GM23338 (cell line): ENCODE results near the gene EXD3. TPM values are rescaled to one million over a fixed set of nuclear protein-coding genes. Genes with fewer than 3 reads are reported as not detected.

Source experiments
- ATAC-seq: fragments of 200-7000 bp; cut with Tn5 transposase; 3 replicates; pipeline ENCODE4 v1.9.1; 2020
- DNase-seq: peaks from one replicate; pipeline ENCODE4 v3.0.0-alpha.2; 2015; ENCODE audit warnings: low spot score
- H2AFZ ChIP-seq: fragments of 200-600 bp; sonication (generic); 2 replicates; pipeline ENCODE4 v1.8.0; 2016; ENCODE audit warnings: antibody characterized with exemption, mild to moderate bottlenecking, moderate library complexity
- H3F3A ChIP-seq: fragments of 200-600 bp; sonication (generic); replicated peaks from 2 replicates; pipeline ENCODE4 v1.8.0; 2017; ENCODE audit warnings: antibody characterized with exemption, mixed run types, low read depth
- H3K27ac ChIP-seq: fragments of 200-600 bp; sonication (generic); 2 replicates; pipeline ENCODE4 v1.6.1; 2016; ENCODE audit warnings: low read depth
- H3K27me3 ChIP-seq: fragments of 200-600 bp; sonication (generic); 2 replicates; pipeline ENCODE4 v1.8.0; 2016; ENCODE audit warnings: mild to moderate bottlenecking, mixed run types, moderate library complexity; ENCODE audit not compliant: insufficient read depth
- H3K36me3 ChIP-seq: fragments of 200-600 bp; sonication (generic); 2 replicates; pipeline ENCODE4 v1.8.0; 2016; ENCODE audit warnings: mild to moderate bottlenecking; ENCODE audit not compliant: insufficient read depth
- H3K4me1 ChIP-seq: fragments of 200-600 bp; sonication (generic); 2 replicates; pipeline ENCODE4 v1.8.0; 2016; ENCODE audit warnings: mild to moderate bottlenecking, moderate library complexity; ENCODE audit not compliant: insufficient read depth
- H3K4me2 ChIP-seq: fragments of 200-600 bp; sonication (generic); 2 replicates; pipeline ENCODE4 v1.7.1; 2017; ENCODE audit warnings: mixed run types
- H3K4me3 ChIP-seq: fragments of 200-600 bp; sonication (generic); 2 replicates; pipeline ENCODE4 v1.6.1; 2016; ENCODE audit warnings: mixed run types
- H3K79me2 ChIP-seq: fragments of 200-600 bp; sonication (generic); replicated peaks from 2 replicates; pipeline ENCODE4 v1.8.0; 2017; ENCODE audit warnings: mild to moderate bottlenecking; ENCODE audit not compliant: insufficient read depth
- H3K9me2 ChIP-seq: fragments of 200-600 bp; sonication (generic); 2 replicates; pipeline ENCODE4 v1.8.0; 2017; ENCODE audit not compliant: insufficient read depth
- H4K20me1 ChIP-seq: fragments of 200-600 bp; sonication (generic); replicated peaks from 2 replicates; pipeline ENCODE4 v1.8.0; 2017; ENCODE audit warnings: mild to moderate bottlenecking; ENCODE audit not compliant: insufficient read depth
- H3K27ac Mint-ChIP-seq: 2 replicates; pipeline ENCODE4 v1.8.0; 2020; ENCODE audit warnings: inconsistent platforms, mild to moderate bottlenecking, moderate library complexity, mixed read lengths
- H3K27me3 Mint-ChIP-seq: 3 replicates; pipeline ENCODE4 v1.8.0; 2022; ENCODE audit warnings: low read depth, mild to moderate bottlenecking, moderate library complexity, mixed read lengths, inconsistent platforms; ENCODE audit not compliant: insufficient read depth, poor library complexity
- H3K36me3 Mint-ChIP-seq: 3 replicates; pipeline ENCODE4 v1.8.0; 2021; ENCODE audit warnings: low read depth, mild to moderate bottlenecking, inconsistent platforms, moderate library complexity, mixed read lengths
- H3K4me1 Mint-ChIP-seq: 3 replicates; pipeline ENCODE4 v1.8.0; 2020; ENCODE audit warnings: mild to moderate bottlenecking, inconsistent platforms, mixed read lengths
- H3K4me3 Mint-ChIP-seq: 3 replicates; pipeline ENCODE4 v1.8.0; 2021; ENCODE audit warnings: moderate library complexity, mild to moderate bottlenecking, inconsistent platforms, mixed read lengths
- H3K9me3 Mint-ChIP-seq: 3 replicates; pipeline ENCODE4 v1.8.0; 2020; ENCODE audit warnings: moderate library complexity, mild to moderate bottlenecking, inconsistent platforms, mixed read lengths
- CREB1 ChIP-seq: fragments of 250-450 bp; sonication (Bioruptor Pico); IDR thresholded peaks from 2 replicates; pipeline ENCODE4 v1.5.0; 2020; ENCODE audit warnings: low read depth, mild to moderate bottlenecking, moderate library complexity
- EZH2 ChIP-seq: fragments of 200-600 bp; sonication (generic); IDR thresholded peaks from one replicate; pipeline ENCODE4 v1.8.0; 2017; ENCODE audit warnings: antibody characterized with exemption, mild to moderate bottlenecking, low read depth; ENCODE audit not compliant: unreplicated experiment
- EZH2phosphoT487 ChIP-seq: fragments of 200-600 bp; sonication (generic); IDR thresholded peaks from one replicate; pipeline ENCODE4 v1.8.1; 2018; ENCODE audit warnings: antibody characterized with exemption; ENCODE audit not compliant: unreplicated experiment
- JUNB ChIP-seq: IDR thresholded peaks from one replicate; pipeline ENCODE4 v1.6.1; 2016; ENCODE audit warnings: antibody characterized with exemption; ENCODE audit not compliant: unreplicated experiment
- NANOG ChIP-seq: IDR thresholded peaks from 2 replicates; pipeline ENCODE4 v1.6.1; 2016; ENCODE audit warnings: antibody characterized with exemption, borderline replicate concordance
- POLR2AphosphoS5 ChIP-seq: IDR thresholded peaks from 2 replicates; pipeline ENCODE4 v1.6.1; 2016; ENCODE audit warnings: antibody characterized with exemption, low read depth
- STAT1 ChIP-seq: IDR thresholded peaks from one replicate; pipeline ENCODE4 v1.6.1; 2016; ENCODE audit warnings: antibody characterized with exemption; ENCODE audit not compliant: unreplicated experiment
- ZNF114 ChIP-seq: fragments of 250-450 bp; sonication (Bioruptor Pico); IDR thresholded peaks from 2 replicates; pipeline ENCODE4 v1.5.0; 2020; ENCODE audit warnings: mild to moderate bottlenecking, moderate library complexity
- ZNF331 ChIP-seq: fragments of 250-450 bp; sonication (Bioruptor Pico); IDR thresholded peaks from 2 replicates; pipeline ENCODE4 v1.5.0; 2020; ENCODE audit warnings: low read depth, mild to moderate bottlenecking, moderate library complexity
- polyA plus RNA-seq: library from polyadenylated mRNA; unstranded; fragments of >200 nt; fragmentation: Nextera tagmentation; extraction: Ambion mirVana; gene quantifications from 2 replicates; pipeline ENCODE4 v1.2.1, GENCODE V29; 2016
- total RNA-seq: library from RNA; depleted of rRNA; stranded (reverse); fragments of >200 nt; shearing (Covaris generic); gene quantifications from 2 replicates; pipeline ENCODE4 v1.2.3, GENCODE V29; 2014
- TF ChIP-seq, protein P1 (sequence below): IDR thresholded peaks from one replicate; pipeline ENCODE4 v1.6.1; 2018; ENCODE audit warnings: antibody characterized with exemption; ENCODE audit not compliant: unreplicated experiment
- TF ChIP-seq, protein P2 (sequence below): IDR thresholded peaks from 2 replicates; pipeline ENCODE4 v1.6.1; 2016; ENCODE audit warnings: antibody characterized with exemption
- TF ChIP-seq, protein P3 (sequence below), 2 experiments: fragments of 200-600 bp in 1 of 2; sonication (generic) in 1 of 2; conservative IDR thresholded peaks; 2 replicates each; pipeline versions ENCODE4 v1.5.1 to v1.6.1; 2016 to 2017; ENCODE audit warnings: antibody characterized with exemption in 2 of 2, low read depth in 2 of 2, mild to moderate bottlenecking in 2 of 2, moderate library complexity in 1 of 2
- TF ChIP-seq, protein P4 (sequence below): fragments of 250-450 bp; sonication (Bioruptor Pico); IDR thresholded peaks from 2 replicates; pipeline ENCODE4 v1.5.0; 2020; ENCODE audit warnings: mild to moderate bottlenecking, moderate library complexity

Gene EXD3
- total and polyA plus RNA-seq, 2 experiments from 2014 or later = 3.6 to 9.7 TPM

DNA sequence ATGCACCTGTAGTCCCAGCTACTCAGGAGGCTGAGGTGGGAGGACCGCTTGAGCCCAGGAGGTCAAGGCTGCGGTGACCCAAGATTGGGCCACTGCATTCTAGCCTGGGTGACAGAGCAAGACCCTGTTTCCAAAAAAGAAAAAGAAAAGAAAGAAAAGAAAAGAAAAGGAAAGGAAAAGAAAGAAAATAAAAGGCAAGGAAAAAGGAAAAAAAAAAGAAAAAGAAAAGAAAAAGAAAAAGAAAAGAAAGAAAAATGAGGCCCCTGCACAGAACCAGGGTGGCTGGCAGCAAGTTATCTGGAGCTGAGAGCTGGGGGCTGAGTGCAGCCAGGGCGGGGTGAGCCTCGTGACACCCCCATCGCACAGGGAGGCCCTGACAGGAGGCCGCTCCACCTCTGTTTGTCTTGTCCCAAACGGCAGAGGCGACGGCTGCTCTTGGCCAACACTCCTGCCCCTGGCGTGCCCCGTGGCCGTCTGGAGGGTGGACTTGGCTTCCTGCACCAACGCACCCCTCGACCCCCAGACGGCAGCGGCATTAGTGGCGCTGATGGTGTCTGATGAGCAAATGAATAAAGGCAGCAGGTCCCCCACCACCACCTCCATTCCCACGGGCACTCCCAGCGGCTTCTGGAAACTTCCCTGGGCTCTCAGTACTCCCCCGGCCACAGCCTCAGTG is 16.7 kb downstream of the EXD3 start:
- peak overlapping the region; percentile 75 for H3K4me2 ChIP-seq
- no peaks in the 10 kb centered on the region for H3K9me2 ChIP-seq
- H3K79me2 ChIP-seq = no peaks in the 10 kb centered on the region
- DNase-seq (no peak), ATAC-seq (no peak; the same call in 2 of the 3 replicates)
- no peak overlapping the region; the same call in 1 of the 2 replicates for H2AFZ ChIP-seq
- H3K4me3 ChIP-seq = peak overlapping the region; percentile 56
- TF ChIP-seq EZH2phosphoT487 (no peak), EZH2 (no peak), ZNF114 (no peak), POLR2AphosphoS5 (no peak), CREB1 (CRISPR knock-in tag) (no peak), JUNB (no peak), STAT1 (no peak), ZNF331 (no peak), NANOG (no peak)
- TF ChIP-seq, protein P1, sequence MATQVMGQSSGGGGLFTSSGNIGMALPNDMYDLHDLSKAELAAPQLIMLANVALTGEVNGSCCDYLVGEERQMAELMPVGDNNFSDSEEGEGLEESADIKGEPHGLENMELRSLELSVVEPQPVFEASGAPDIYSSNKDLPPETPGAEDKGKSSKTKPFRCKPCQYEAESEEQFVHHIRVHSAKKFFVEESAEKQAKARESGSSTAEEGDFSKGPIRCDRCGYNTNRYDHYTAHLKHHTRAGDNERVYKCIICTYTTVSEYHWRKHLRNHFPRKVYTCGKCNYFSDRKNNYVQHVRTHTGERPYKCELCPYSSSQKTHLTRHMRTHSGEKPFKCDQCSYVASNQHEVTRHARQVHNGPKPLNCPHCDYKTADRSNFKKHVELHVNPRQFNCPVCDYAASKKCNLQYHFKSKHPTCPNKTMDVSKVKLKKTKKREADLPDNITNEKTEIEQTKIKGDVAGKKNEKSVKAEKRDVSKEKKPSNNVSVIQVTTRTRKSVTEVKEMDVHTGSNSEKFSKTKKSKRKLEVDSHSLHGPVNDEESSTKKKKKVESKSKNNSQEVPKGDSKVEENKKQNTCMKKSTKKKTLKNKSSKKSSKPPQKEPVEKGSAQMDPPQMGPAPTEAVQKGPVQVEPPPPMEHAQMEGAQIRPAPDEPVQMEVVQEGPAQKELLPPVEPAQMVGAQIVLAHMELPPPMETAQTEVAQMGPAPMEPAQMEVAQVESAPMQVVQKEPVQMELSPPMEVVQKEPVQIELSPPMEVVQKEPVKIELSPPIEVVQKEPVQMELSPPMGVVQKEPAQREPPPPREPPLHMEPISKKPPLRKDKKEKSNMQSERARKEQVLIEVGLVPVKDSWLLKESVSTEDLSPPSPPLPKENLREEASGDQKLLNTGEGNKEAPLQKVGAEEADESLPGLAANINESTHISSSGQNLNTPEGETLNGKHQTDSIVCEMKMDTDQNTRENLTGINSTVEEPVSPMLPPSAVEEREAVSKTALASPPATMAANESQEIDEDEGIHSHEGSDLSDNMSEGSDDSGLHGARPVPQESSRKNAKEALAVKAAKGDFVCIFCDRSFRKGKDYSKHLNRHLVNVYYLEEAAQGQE = no peak
- TF ChIP-seq, protein P2, sequence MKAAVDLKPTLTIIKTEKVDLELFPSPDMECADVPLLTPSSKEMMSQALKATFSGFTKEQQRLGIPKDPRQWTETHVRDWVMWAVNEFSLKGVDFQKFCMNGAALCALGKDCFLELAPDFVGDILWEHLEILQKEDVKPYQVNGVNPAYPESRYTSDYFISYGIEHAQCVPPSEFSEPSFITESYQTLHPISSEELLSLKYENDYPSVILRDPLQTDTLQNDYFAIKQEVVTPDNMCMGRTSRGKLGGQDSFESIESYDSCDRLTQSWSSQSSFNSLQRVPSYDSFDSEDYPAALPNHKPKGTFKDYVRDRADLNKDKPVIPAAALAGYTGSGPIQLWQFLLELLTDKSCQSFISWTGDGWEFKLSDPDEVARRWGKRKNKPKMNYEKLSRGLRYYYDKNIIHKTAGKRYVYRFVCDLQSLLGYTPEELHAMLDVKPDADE = no peak
- TF ChIP-seq, protein P3, sequence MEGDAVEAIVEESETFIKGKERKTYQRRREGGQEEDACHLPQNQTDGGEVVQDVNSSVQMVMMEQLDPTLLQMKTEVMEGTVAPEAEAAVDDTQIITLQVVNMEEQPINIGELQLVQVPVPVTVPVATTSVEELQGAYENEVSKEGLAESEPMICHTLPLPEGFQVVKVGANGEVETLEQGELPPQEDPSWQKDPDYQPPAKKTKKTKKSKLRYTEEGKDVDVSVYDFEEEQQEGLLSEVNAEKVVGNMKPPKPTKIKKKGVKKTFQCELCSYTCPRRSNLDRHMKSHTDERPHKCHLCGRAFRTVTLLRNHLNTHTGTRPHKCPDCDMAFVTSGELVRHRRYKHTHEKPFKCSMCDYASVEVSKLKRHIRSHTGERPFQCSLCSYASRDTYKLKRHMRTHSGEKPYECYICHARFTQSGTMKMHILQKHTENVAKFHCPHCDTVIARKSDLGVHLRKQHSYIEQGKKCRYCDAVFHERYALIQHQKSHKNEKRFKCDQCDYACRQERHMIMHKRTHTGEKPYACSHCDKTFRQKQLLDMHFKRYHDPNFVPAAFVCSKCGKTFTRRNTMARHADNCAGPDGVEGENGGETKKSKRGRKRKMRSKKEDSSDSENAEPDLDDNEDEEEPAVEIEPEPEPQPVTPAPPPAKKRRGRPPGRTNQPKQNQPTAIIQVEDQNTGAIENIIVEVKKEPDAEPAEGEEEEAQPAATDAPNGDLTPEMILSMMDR (conservative IDR thresholded peaks at IDR 0.05; ENCODE audit: low read depth in 2 of 2) = no peak
- TF ChIP-seq, protein P4, sequence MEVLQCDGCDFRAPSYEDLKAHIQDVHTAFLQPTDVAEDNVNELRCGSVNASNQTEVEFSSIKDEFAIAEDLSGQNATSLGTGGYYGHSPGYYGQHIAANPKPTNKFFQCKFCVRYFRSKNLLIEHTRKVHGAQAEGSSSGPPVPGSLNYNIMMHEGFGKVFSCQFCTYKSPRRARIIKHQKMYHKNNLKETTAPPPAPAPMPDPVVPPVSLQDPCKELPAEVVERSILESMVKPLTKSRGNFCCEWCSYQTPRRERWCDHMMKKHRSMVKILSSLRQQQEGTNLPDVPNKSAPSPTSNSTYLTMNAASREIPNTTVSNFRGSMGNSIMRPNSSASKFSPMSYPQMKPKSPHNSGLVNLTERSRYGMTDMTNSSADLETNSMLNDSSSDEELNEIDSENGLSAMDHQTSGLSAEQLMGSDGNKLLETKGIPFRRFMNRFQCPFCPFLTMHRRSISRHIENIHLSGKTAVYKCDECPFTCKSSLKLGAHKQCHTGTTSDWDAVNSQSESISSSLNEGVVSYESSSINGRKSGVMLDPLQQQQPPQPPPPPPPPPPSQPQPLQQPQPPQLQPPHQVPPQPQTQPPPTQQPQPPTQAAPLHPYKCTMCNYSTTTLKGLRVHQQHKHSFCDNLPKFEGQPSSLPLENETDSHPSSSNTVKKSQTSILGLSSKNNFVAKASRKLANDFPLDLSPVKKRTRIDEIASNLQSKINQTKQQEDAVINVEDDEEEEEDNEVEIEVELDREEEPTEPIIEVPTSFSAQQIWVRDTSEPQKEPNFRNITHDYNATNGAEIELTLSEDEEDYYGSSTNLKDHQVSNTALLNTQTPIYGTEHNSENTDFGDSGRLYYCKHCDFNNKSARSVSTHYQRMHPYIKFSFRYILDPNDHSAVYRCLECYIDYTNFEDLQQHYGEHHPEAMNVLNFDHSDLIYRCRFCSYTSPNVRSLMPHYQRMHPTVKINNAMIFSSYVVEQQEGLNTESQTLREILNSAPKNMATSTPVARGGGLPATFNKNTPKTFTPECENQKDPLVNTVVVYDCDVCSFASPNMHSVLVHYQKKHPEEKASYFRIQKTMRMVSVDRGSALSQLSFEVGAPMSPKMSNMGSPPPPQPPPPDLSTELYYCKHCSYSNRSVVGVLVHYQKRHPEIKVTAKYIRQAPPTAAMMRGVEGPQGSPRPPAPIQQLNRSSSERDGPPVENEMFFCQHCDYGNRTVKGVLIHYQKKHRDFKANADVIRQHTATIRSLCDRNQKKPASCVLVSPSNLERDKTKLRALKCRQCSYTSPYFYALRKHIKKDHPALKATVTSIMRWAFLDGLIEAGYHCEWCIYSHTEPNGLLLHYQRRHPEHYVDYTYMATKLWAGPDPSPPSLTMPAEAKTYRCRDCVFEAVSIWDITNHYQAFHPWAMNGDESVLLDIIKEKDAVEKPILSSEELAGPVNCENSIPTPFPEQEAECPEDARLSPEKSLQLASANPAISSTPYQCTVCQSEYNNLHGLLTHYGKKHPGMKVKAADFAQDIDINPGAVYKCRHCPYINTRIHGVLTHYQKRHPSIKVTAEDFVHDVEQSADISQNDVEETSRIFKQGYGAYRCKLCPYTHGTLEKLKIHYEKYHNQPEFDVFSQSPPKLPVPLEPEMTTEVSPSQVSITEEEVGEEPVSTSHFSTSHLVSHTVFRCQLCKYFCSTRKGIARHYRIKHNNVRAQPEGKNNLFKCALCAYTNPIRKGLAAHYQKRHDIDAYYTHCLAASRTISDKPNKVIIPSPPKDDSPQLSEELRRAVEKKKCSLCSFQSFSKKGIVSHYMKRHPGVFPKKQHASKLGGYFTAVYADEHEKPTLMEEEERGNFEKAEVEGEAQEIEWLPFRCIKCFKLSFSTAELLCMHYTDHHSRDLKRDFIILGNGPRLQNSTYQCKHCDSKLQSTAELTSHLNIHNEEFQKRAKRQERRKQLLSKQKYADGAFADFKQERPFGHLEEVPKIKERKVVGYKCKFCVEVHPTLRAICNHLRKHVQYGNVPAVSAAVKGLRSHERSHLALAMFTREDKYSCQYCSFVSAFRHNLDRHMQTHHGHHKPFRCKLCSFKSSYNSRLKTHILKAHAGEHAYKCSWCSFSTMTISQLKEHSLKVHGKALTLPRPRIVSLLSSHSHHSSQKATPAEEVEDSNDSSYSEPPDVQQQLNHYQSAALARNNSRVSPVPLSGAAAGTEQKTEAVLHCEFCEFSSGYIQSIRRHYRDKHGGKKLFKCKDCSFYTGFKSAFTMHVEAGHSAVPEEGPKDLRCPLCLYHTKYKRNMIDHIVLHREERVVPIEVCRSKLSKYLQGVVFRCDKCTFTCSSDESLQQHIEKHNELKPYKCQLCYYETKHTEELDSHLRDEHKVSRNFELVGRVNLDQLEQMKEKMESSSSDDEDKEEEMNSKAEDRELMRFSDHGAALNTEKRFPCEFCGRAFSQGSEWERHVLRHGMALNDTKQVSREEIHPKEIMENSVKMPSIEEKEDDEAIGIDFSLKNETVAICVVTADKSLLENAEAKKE (CRISPR knock-in tag) = no peak
- no peaks in the 10 kb centered on the region for H3K27me3 ChIP-seq
- peaks cover 5% of the 10 kb centered on the region; the same call in 1 of the 2 replicates for H4K20me1 ChIP-seq
- H3K27me3 Mint-ChIP-seq = no peaks in the 10 kb centered on the region
- H3K4me3 Mint-ChIP-seq = peak overlapping the region; percentile 47
- H3K36me3 ChIP-seq = no peaks in the 10 kb centered on the region
- 0 out of 2 replicates have a peak, but pooled peaks cover 2% of the 10 kb centered on the region for H3K4me1 ChIP-seq
- H3K4me1 Mint-ChIP-seq = no peaks in the 10 kb centered on the region; the same call in 1 of the 3 replicates
- H3F3A ChIP-seq = 0 out of 2 replicates have a peak, but pooled peaks cover 3% of the 10 kb centered on the region
- H3K9me3 Mint-ChIP-seq = peaks cover 15% of the 10 kb centered on the region
- H3K27ac ChIP-seq = no peak overlapping the region
- H3K27ac Mint-ChIP-seq = no peak overlapping the region
- H3K36me3 Mint-ChIP-seq = peaks cover 15% of the 10 kb centered on the region
